Fibroblast of skin of right biceps (primary cell): ENCODE data around the gene MACROD2.
"Not testable (repeated sequence)": the region's sequence is repeated elsewhere in the genome, so short reads cannot be mapped to it uniquely, and the experiment has no call there.

Experiments used
- DNase-seq: peaks from one replicate; pipeline ENCODE4 v3.0.0-alpha.2; 2013

The MACROD2 gene

DNA sequence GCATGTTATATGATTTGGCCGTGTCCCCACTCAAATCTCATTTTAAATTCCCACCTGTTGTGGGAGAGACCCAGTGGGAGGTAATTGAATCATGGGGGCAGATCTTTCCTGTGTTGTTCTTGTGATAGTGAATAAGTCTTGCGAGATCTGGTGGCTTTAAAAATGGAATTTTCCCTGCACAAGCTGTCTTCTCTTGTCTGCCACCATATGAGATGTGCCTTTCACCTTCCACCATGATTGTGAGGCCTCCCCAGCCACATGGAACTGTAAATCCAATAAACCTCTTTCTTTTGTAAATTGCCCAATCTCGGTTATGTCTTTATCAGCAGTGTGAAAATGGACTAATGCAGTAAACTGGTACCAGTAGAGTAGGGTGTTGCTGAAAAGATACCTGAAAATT, 986.2 kb downstream of the MACROD2 start:
- not testable (repeated sequence) for DNase-seq

- DNase-seq, result not testable (repeated sequence)
Measured at GRCh38 chr20:14982324-14982723, 987.0 kb downstream of the MACROD2 start.

DNA sequence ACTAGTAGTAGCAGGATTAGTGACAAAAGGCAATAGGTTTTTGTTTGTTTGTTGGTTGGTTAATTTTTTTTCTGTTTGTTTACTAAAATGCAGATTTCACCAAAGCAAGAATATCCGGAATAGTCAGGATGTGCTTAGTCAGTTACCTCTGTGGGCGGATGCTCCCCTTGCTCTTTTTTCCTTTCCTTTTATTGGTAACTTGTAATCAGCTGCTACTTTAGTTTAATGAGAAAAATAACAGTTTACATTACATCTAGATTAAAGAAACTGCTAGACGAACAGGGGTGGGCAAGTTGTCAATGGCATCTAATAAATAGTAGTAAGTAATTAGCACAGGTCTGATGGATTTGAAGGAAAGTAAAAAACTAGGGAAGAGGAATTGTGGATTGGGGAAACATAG, 989.0 kb downstream of the MACROD2 start:
- no peak for DNase-seq

GRCh38 chr20:14984768-14985622, 989.7 kb downstream of the MACROD2 start:
- DNase-seq, result no peak

DNA sequence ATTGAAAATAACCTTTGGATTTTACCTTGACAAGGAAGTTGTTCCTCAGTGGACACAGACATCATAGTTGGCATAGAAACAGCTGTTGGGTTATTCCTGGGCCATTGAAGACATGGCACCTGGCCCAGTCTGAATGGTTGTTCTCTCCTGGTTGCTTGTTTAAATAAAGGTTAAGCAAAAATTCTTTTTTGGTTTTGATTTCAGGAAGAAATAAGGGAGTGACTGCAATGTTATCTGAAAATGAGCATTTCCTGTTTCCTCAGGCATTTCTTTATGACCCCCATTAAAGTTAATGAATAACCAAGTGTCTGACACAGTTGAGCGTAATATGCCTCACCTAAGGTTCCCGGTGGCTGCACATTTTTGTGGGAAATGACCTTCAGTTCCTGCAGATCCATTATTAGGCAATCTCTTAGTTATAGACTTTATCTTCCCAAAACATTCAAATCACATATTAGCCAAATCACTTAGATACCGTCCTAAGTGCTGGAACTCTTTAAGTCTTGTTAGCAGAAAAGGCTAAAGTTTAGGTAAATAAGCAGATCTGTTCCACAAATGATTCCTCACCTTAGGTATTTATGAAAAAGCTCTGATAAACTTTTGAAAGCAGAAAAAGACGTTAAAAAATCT, 990.8 kb downstream of the MACROD2 start:
- DNase-seq, result no peak

DNA sequence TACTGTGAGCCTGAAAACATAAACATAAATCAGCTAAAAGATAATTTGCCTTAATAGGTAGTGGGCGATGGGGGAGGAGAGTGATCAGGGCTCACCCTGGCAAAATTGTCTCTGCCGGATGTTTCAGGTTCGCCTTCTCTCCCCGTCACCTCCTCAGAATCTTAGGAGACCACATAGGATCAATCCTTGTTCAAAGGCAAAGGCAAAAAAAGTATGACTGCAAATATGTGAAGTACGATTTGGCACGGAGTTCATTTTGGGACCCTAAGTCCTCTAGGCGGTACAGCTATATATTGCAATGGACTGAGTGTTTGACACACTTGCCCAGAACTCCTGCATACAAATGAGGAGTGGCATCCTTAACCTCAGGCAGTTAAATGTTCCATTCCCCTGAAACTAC, 991.3 kb downstream of the MACROD2 start:
- DNase-seq, result no peak

DNA sequence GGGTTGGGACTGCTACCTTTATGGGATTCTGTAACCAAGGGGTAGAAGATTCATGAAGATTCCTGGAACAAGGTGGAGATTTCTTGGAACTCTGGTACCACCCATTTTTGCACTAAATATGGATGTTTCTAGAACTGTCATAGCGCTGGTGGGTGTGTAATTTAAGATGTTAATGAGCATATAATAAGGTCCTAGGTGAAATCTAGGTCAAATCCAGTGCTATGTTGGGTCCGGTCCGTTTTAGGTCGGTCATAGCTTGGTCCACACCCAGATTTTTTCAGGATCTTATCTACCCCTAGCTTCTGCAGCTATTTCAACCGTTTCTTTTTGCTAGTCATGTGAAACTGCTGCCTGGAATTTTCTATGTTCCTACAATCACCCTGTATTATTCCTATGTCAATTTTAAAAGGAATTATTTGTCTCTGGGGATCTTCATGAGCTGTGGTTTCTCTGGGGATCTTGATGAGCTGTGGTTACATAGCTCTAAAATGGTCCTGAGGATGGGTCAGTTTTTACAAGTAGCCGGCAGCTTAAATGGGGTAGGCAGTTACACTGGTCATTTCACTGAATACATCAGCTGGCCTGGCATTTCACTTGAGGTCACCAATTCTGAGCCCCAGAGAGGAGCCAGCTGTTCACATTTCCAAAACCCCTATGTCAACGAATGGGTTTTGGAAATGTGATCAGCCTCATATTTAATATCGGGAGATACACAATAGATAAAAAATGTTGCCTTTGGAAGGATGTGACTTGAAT, 994.4 kb downstream of the MACROD2 start:
- no peak for DNase-seq

DNA sequence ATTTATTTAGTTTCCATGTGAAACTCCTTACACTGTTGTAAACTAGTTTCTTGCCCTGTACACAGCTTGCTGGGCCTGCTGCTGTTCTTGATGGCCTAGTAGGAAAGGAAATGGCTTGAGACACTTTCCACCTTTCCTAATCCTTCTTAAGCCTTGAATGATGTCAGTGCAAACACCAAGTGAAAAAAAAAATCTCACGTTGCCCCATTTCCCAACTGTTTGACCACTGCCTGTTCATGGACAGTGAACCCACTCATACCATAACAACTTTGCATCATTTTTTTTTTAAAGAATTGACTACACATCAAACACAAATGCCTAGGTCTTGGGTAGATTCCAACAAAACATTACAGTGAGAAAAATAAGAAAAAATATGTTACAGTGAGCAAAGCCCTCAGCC, 995.7 kb downstream of the MACROD2 start:
- no peak for DNase-seq

DNA sequence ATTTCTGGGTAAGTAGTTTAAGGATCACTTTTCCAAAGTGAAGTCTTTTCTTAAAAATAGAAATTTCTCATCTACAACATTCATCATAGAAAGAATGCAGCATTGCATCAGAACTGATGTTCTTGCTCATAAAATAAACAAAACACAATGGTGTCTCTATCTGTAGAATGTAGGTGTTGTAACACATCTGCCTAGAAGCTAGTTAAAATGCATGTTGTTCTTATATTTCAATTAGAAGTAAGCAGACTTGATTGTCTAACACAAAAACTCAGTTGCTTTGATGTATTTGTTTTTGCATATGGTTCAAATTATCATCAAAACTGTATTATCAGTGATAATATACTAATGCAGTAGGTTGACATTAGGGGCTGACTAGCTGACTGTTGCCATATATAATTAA, 996.8 kb downstream of the MACROD2 start:
- peak; percentile 49 for DNase-seq

- peak; percentile 75 for DNase-seq
Measured at GRCh38 chr20:14992961-14993360, 997.6 kb downstream of the MACROD2 start.

GRCh38 chr20:14996883-14997672, 1001.8 kb downstream of the MACROD2 start:
- no peak for DNase-seq

- peak; percentile 81 for DNase-seq
Measured at GRCh38 chr20:14997791-14998190, 1002.5 kb downstream of the MACROD2 start.

GRCh38 chr20:15005300-15005986, 1010.1 kb downstream of the MACROD2 start:
- DNase-seq, result no peak

DNA sequence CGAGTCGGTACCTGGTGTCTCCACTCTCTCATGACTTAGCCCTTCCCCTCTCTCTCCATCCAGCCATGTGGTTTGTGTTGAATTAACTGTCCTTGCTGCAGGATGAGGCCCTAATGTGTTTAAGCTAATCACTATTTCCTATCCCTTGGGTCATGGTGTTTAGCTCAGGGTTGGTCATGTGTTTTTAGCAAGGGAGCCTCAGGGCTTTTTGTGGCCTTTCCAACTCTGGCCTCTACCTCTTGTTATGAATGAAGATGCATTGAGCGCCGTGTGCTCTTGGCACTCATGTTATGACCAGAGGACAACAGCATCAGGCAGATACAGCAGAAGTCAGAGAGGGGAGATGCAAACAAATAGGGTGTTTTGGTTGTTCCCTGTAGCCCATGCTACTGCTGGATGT, 1016.3 kb downstream of the MACROD2 start:
- no peak for DNase-seq

DNA sequence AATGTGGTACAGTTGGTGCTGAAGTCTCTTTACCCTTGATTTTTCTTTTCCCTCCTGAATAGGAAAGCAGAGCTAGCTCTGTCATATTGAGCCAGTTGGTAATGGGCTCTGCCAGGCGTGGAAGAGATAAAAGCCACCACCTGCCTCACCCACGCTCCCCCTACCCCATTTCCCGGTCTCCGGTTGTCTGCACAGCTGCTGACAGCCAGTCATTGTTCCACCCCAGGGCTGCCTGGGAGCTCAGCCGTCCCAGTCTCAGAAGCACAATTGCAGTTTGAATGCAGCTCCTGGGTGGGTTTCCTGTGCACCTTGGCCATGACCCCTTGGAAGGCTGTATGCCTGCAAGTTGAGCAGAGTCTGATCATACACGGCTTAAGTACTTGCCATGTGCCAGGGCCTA, 1017.2 kb downstream of the MACROD2 start:
- DNase-seq, result no peak

DNA sequence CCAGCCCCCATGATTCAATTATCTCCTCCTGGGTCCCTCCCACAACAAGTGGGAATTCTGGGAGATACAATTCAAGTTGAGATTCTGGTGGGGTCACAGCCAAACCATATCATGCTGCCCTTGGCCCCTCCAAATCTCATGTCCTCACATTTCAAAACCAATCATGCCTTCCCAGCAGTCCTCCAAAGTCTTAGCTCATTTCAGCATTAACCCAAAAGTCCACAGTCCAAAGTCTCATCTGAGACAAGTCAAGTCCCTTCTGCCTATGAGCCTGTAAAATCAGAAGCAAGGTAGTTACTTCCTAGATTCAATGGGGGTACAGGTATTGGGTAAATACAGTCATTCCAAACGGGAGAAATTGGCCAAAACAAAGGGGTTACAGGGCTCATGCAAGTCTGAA, 1021.6 kb downstream of the MACROD2 start:
- not testable (repeated sequence) for DNase-seq

GRCh38 chr20:15018966-15019365, 1023.6 kb downstream of the MACROD2 start:
- no peak for DNase-seq

DNA sequence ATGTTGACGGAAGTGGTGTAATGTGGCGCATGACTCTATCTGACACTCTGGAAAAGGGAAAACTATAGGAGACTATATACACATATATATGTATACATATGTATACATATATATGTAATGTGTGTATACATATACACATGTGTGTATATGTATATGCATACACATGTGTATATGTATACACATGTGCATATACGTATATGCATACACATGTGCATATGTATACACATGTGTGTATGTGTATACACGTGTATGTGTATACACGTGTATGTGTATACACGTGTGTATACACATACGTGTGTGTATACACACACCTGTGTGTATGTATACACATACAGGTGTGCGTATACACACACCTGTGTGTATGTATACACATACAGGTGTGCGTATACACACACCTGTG, 1025.5 kb downstream of the MACROD2 start:
- DNase-seq, result no peak

DNA sequence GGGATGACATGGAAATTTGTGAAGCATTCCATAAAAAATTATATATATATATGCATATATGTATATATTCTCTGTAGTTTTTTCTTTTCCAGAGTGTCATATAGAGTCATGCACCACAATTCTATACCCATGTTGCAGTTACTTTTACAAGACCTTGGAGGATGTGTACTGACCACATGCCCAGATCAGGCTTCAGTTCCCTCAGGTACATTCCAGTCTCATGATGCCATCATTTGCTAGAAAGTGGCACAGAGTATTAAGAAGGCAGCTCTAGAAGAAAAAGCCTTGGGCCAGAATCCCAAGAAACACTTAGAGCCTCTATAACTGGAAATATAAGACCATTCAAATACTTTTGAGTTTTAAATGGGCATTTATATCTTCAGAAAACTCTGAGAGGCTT, 1027.6 kb downstream of the MACROD2 start:
- DNase-seq, result no peak

DNA sequence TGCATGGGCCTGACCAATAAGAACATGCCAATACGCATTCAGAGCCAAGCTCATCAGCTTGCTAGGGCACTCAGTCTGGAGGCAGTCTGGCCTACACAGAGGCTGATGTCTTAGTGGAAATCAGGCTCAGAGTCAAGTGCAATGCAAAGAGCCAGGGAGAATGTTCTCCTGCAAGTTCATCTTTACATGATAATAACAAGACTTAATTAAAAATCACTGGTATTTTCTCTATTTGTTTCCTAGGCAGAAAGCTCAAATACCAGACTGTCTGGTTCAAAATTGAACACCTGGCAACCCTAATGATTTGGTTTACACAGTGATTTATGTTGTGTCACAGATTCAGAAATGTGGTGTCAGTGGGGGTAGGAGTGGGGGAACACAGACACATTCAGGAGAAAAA, 1031.4 kb downstream of the MACROD2 start:
- DNase-seq, result no peak

GRCh38 chr20:15030826-15031225, 1035.5 kb downstream of the MACROD2 start:
- no peak for DNase-seq
